ENCODE measurements around the gene LPP.

DNA sequence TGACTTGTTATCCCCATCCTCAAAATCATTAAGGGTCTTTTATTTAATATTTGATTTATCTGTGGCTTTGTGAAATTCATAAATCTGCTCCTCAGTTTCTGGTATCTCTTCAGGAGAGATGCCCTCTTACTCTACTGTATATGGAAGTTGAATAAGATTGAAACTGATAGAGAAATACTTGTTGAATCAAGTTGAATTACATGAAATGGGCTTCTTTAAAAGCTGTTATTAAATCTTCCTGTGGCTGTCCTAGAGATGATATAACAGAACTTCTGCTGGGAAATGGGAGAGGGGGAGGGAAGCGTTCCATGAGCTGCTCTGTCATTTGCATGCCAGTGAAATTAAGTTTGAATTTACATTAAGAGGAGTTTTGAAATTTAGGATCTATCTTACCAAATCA lies 523.4 kb downstream of the LPP start:
- TF ChIP-seq, protein P1, sequence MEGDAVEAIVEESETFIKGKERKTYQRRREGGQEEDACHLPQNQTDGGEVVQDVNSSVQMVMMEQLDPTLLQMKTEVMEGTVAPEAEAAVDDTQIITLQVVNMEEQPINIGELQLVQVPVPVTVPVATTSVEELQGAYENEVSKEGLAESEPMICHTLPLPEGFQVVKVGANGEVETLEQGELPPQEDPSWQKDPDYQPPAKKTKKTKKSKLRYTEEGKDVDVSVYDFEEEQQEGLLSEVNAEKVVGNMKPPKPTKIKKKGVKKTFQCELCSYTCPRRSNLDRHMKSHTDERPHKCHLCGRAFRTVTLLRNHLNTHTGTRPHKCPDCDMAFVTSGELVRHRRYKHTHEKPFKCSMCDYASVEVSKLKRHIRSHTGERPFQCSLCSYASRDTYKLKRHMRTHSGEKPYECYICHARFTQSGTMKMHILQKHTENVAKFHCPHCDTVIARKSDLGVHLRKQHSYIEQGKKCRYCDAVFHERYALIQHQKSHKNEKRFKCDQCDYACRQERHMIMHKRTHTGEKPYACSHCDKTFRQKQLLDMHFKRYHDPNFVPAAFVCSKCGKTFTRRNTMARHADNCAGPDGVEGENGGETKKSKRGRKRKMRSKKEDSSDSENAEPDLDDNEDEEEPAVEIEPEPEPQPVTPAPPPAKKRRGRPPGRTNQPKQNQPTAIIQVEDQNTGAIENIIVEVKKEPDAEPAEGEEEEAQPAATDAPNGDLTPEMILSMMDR (conservative IDR thresholded peaks at IDR 0.05; ENCODE audit: low read depth, low read length) = no peak
- TF ChIP-seq POLR2A (IDR thresholded peaks at IDR 0.05; ENCODE audit: low read depth, low read length) = no peak
- TF ChIP-seq RAD21 (IDR thresholded peaks at IDR 0.05; ENCODE audit: low read length) = no peak
- TF ChIP-seq SMC3 (IDR thresholded peaks at IDR 0.05; ENCODE audit: low read depth, low read length) = no peak
- TF ChIP-seq MAZ (IDR thresholded peaks at IDR 0.05; ENCODE audit: borderline replicate concordance, low read depth, low read length) = no peak
- no peak for TF ChIP-seq BHLHE40 (IDR thresholded peaks at IDR 0.05; ENCODE audit: low read depth, low read length)
- TF ChIP-seq, protein P2, sequence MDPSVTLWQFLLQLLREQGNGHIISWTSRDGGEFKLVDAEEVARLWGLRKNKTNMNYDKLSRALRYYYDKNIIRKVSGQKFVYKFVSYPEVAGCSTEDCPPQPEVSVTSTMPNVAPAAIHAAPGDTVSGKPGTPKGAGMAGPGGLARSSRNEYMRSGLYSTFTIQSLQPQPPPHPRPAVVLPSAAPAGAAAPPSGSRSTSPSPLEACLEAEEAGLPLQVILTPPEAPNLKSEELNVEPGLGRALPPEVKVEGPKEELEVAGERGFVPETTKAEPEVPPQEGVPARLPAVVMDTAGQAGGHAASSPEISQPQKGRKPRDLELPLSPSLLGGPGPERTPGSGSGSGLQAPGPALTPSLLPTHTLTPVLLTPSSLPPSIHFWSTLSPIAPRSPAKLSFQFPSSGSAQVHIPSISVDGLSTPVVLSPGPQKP (IDR thresholded peaks at IDR 0.05; ENCODE audit: borderline replicate concordance, low read depth, low read length) = no peak
- no peak for TF ChIP-seq MAFK (IDR thresholded peaks at IDR 0.05; ENCODE audit: low read depth, low read length)
- TF ChIP-seq, protein P3, sequence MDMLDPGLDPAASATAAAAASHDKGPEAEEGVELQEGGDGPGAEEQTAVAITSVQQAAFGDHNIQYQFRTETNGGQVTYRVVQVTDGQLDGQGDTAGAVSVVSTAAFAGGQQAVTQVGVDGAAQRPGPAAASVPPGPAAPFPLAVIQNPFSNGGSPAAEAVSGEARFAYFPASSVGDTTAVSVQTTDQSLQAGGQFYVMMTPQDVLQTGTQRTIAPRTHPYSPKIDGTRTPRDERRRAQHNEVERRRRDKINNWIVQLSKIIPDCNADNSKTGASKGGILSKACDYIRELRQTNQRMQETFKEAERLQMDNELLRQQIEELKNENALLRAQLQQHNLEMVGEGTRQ (IDR thresholded peaks at IDR 0.05; ENCODE audit: low read depth, low read length) = no peak
- no peak for TF ChIP-seq NFE2L2 (IDR thresholded peaks at IDR 0.05; ENCODE audit: low read depth, low read length)
- no peak for TF ChIP-seq FOS (IDR thresholded peaks at IDR 0.05; ENCODE audit: low read depth, low read length)
